ENCODE measurements around the gene PTDSS2. TPM values are rescaled to one million over a fixed set of nuclear protein-coding genes. Genes with fewer than 3 reads are reported as not detected.

Gene PTDSS2
- total and polyA plus RNA-seq, 9 of the 15 experiments (the other 6 are each of a cell fraction or from before 2014, with no cell fraction given): 0.45 to 53.9 (median 17.2) TPM

DNA sequence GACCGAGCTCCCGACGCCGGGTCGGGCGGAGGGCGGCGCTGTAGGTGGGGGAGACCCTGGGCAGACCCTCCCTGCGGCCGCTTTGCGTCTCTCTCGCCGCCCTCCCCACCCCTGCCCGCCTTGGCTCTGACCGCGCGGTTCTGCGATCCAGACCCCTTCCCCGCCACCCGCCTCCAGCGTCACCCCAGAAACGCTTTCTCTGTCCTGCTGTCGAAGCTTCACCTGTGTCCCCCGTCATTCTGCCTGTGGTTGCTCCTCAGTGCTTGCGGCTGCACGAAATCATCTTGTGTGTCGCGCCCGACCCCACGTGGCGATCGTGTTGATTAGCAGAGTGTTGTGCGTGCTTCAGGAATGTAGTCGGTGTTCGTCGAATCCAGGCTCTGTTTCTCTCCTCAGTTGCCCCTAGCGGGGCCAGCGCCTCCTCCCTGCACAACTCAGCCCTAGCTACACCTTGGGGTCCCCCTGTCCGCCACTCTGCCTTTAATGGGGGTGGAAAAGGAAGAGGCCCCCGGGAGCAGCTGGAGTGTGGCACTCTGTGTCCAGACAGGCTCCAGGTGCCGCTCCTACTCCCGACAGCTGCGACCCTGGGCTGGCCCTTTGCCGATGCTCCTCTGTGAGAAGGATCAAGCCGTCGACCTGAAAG lies 851 bp downstream of the PTDSS2 start (continued):
- TF ChIP-seq SIX5 (IDR thresholded peaks at IDR 0.05; ENCODE audit: borderline replicate concordance in 1 of 2, insufficient read depth in 1 of 2, low read depth in 1 of 2, low read length in 2 of 2) (no peak), ZBTB7A (IDR thresholded peaks at IDR 0.05; ENCODE audit: borderline replicate concordance, control insufficient read depth, low read depth, low read length) (peak; percentile 85)

GRCh38 chr11:451738-452137 lies 1.7 kb downstream of the PTDSS2 start:
- Histone ChIP-seq H3K4me3 (peak overlapping the region; percentile 99), H3K9me3 (replicated peaks; ENCODE audit: control insufficient read depth, insufficient read depth, low read depth, low read length) (no peaks in the 10 kb centered on the region), H3K27ac (ENCODE audit: extremely low read depth, low read depth, low read length) (no peak overlapping the region), H3K9ac (ENCODE audit: insufficient read depth in 1 of 2, low read depth in 2 of 2, low read length in 2 of 2) (peak overlapping the region; percentile 93 to 100; a peak in 3 of 4 replicates), H3K36me3 (ENCODE audit: control insufficient read depth, insufficient read depth, low read length) (peaks cover 53% of the 10 kb centered on the region; the same call in 2 of the 3 replicates), H3K79me2 (ENCODE audit: control insufficient read depth, insufficient read depth, low read length) (peaks cover 82% of the 10 kb centered on the region), H3K4me1 (replicated peaks in 1 of 2; ENCODE audit: control insufficient read depth in 2 of 2, insufficient read depth in 2 of 2, low read length in 2 of 2) (peaks cover 22 to 74% of the 10 kb centered on the region in 2 experiments; a peak in 4 of 5 replicates), H4K20me1 (replicated peaks; ENCODE audit: control insufficient read depth, insufficient read depth, low read length) (no peaks in the 10 kb centered on the region), H3K4me2 (ENCODE audit: insufficient read depth, low read length) (peak overlapping the region; percentile 82), H3K27me3 (ENCODE audit: control insufficient read depth in 2 of 2, insufficient read depth in 2 of 2, low read length in 2 of 2) (no peaks in the 10 kb centered on the region), H2AFZ (ENCODE audit: low read depth, low read length) (no peak overlapping the region), H3K9me1 (ENCODE audit: control insufficient read depth, insufficient read depth, low read length) (no peaks in the 10 kb centered on the region)
- BruUV-seq (replicated peaks): no TSS peak
- ATAC-seq (no peak), FAIRE-seq (no peak), DNase-seq (ENCODE audit: extremely low read depth in 1 of 4, low spot score in 3 of 4) (no peak)
- intact Hi-C loops (cut with micrococcal nuclease): no loop called here
- POLR2A ChIA-PET: interaction anchor here (0.6 to 2.0 kb wide), 3 partner anchors 9 to 215 kb away, joined by 3 to 16 read pairs (median 4); no protein-coding TSS in a partner anchor
- 85% methylated on average over 6 of the region's 14 CpGs for WGBS (ENCODE audit: insufficient coverage, low coverage, missing lambda C conversion rate)
- CTCF ChIA-PET (ENCODE audit: low intra/inter-chr PET ratio): interaction anchor here (0.6 kb wide), 1 partner anchor 273 kb away, joined by 3 read pairs; no protein-coding TSS in a partner anchor
- in situ Hi-C loops (cut with MboI): loop anchor here (5.0 kb wide), 1 partner anchor 51 kb away; no protein-coding TSS in a partner anchor
- 0 out of 2 replicates have a peak, but pooled peaks have one; percentile 14 for TF ChIP-seq POLR2G (IDR thresholded peaks at IDR 0.05; ENCODE audit: low read depth, low read length)
- TF ChIP-seq, protein P1, sequence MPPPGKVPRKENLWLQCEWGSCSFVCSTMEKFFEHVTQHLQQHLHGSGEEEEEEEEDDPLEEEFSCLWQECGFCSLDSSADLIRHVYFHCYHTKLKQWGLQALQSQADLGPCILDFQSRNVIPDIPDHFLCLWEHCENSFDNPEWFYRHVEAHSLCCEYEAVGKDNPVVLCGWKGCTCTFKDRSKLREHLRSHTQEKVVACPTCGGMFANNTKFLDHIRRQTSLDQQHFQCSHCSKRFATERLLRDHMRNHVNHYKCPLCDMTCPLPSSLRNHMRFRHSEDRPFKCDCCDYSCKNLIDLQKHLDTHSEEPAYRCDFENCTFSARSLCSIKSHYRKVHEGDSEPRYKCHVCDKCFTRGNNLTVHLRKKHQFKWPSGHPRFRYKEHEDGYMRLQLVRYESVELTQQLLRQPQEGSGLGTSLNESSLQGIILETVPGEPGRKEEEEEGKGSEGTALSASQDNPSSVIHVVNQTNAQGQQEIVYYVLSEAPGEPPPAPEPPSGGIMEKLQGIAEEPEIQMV (tag; conservative IDR thresholded peaks at IDR 0.05; ENCODE audit: low read depth): no peak
- TF ChIP-seq ZFP1 (CRISPR knock-in tag; IDR thresholded peaks at IDR 0.05): no peak
- no peak for TF ChIP-seq CHD2 (IDR thresholded peaks at IDR 0.05; ENCODE audit: low read depth, low read length)
- TF ChIP-seq, protein P2, sequence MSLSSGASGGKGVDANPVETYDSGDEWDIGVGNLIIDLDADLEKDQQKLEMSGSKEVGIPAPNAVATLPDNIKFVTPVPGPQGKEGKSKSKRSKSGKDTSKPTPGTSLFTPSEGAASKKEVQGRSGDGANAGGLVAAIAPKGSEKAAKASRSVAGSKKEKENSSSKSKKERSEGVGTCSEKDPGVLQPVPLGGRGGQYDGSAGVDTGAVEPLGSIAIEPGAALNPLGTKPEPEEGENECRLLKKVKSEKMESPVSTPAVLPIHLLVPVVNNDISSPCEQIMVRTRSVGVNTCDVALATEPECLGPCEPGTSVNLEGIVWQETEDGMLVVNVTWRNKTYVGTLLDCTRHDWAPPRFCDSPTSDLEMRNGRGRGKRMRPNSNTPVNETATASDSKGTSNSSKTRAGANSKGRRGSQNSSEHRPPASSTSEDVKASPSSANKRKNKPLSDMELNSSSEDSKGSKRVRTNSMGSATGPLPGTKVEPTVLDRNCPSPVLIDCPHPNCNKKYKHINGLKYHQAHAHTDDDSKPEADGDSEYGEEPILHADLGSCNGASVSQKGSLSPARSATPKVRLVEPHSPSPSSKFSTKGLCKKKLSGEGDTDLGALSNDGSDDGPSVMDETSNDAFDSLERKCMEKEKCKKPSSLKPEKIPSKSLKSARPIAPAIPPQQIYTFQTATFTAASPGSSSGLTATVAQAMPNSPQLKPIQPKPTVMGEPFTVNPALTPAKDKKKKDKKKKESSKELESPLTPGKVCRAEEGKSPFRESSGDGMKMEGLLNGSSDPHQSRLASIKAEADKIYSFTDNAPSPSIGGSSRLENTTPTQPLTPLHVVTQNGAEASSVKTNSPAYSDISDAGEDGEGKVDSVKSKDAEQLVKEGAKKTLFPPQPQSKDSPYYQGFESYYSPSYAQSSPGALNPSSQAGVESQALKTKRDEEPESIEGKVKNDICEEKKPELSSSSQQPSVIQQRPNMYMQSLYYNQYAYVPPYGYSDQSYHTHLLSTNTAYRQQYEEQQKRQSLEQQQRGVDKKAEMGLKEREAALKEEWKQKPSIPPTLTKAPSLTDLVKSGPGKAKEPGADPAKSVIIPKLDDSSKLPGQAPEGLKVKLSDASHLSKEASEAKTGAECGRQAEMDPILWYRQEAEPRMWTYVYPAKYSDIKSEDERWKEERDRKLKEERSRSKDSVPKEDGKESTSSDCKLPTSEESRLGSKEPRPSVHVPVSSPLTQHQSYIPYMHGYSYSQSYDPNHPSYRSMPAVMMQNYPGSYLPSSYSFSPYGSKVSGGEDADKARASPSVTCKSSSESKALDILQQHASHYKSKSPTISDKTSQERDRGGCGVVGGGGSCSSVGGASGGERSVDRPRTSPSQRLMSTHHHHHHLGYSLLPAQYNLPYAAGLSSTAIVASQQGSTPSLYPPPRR (CRISPR knock-in tag; IDR thresholded peaks at IDR 0.05; ENCODE audit: borderline replicate concordance): no peak
- TF ChIP-seq ZFX (CRISPR knock-in tag; IDR thresholded peaks at IDR 0.05): 0 out of 2 replicates have a peak, but pooled peaks have one; percentile 7
- TF ChIP-seq EP400 (IDR thresholded peaks at IDR 0.05): no peak
- TF ChIP-seq XRCC4 (IDR thresholded peaks at IDR 0.05; ENCODE audit: extremely low read depth, insufficient read depth, insufficient read length): no peak
